HepG2 (cell line): ENCODE measurements around the gene SASH1. TPM values are rescaled to one million over a fixed set of nuclear protein-coding genes. Genes with fewer than 3 reads are reported as not detected.

Experiments used
- HOXD1 ChIP-seq: sonication (generic); formaldehyde crosslinking; IDR thresholded peaks from 2 replicates; pipeline ENCODE4 v1.5.0; 2020; ENCODE audit warnings: missing genetic modification reagents
- KMT2A ChIP-seq: sonication (generic); formaldehyde crosslinking; IDR thresholded peaks from 2 replicates; pipeline ENCODE4 v1.4.0; 2020; ENCODE audit warnings: missing genetic modification reagents
- NCOA2 ChIP-seq: sonication (generic); formaldehyde crosslinking; IDR thresholded peaks from 2 replicates; pipeline ENCODE4 v1.8.0; 2022; ENCODE audit warnings: inconsistent platforms
- NR1H2 ChIP-seq: sonication (generic); formaldehyde crosslinking; IDR thresholded peaks from 2 replicates; pipeline ENCODE4 v1.8.1; 2022; ENCODE audit warnings: low read depth, missing genetic modification reagents, borderline replicate concordance
- PCBP1 ChIP-seq: fragments of 200-400 bp; formaldehyde crosslinking; IDR thresholded peaks from 2 replicates; pipeline ENCODE4 v1.6.1; 2017; ENCODE audit warnings: mild to moderate bottlenecking, low read depth, low read length, borderline replicate concordance
- RFXANK ChIP-seq: IDR thresholded peaks from 2 replicates; pipeline ENCODE4 v1.6.1; 2016
- RORA ChIP-seq: sonication (generic); formaldehyde crosslinking; IDR thresholded peaks from 2 replicates; pipeline ENCODE4 v1.5.0; 2020; ENCODE audit warnings: mild to moderate bottlenecking, missing genetic modification reagents, moderate library complexity
- ZIK1 ChIP-seq: sonication (generic); formaldehyde crosslinking; IDR thresholded peaks from 2 replicates; pipeline ENCODE4 v1.5.0; 2020; ENCODE audit warnings: mild to moderate bottlenecking, low read depth, missing genetic modification reagents, borderline replicate concordance
- ZNF101 ChIP-seq: sonication (generic); formaldehyde crosslinking; IDR thresholded peaks from 2 replicates; pipeline ENCODE4 v1.4.0; 2020; ENCODE audit warnings: mild to moderate bottlenecking, low read depth, missing genetic modification reagents, borderline replicate concordance
- ZNF160 ChIP-seq: sonication (generic); formaldehyde crosslinking; IDR thresholded peaks from 2 replicates; pipeline ENCODE4 v1.8.0; 2022; ENCODE audit warnings: mild to moderate bottlenecking, inconsistent platforms, missing genetic modification reagents
- ZNF232 ChIP-seq: sonication (generic); formaldehyde crosslinking; IDR thresholded peaks from 2 replicates; pipeline ENCODE4 v1.4.0; 2020; ENCODE audit warnings: missing genetic modification reagents, borderline replicate concordance
- ZNF274 ChIP-seq: sonication (generic); formaldehyde crosslinking; IDR thresholded peaks from 2 replicates; pipeline ENCODE4 v1.5.1; 2020; ENCODE audit warnings: mild to moderate bottlenecking, missing genetic modification reagents
- ZNF296 ChIP-seq: sonication (generic); formaldehyde crosslinking; conservative IDR thresholded peaks from 2 replicates; pipeline ENCODE4 v1.5.0; 2020; ENCODE audit warnings: mild to moderate bottlenecking, missing genetic modification reagents
- ZNF441 ChIP-seq: sonication (generic); formaldehyde crosslinking; IDR thresholded peaks from 2 replicates; pipeline ENCODE4 v1.7.0; 2021; ENCODE audit warnings: missing genetic modification reagents, borderline replicate concordance
- ZNF510 ChIP-seq: sonication (generic); formaldehyde crosslinking; IDR thresholded peaks from 2 replicates; pipeline ENCODE4 v1.4.0; 2020; ENCODE audit warnings: low read depth, mild to moderate bottlenecking, missing genetic modification reagents
- ZNF598 ChIP-seq: sonication (generic); formaldehyde crosslinking; IDR thresholded peaks from 2 replicates; pipeline ENCODE4 v1.5.1; 2020; ENCODE audit warnings: mild to moderate bottlenecking, missing genetic modification reagents, borderline replicate concordance
- ZNF660 ChIP-seq: sonication (generic); formaldehyde crosslinking; IDR thresholded peaks from 2 replicates; pipeline ENCODE4 v1.5.1; 2020; ENCODE audit warnings: mild to moderate bottlenecking, low read depth, missing genetic modification reagents, borderline replicate concordance
- ZNF678 ChIP-seq: sonication (generic); formaldehyde crosslinking; IDR thresholded peaks from 2 replicates; pipeline ENCODE4 v1.4.0; 2020; ENCODE audit warnings: mild to moderate bottlenecking, missing genetic modification reagents
- ZNF749 ChIP-seq: sonication (generic); formaldehyde crosslinking; IDR thresholded peaks from 2 replicates; pipeline ENCODE4 v1.8.0; 2022; ENCODE audit warnings: mild to moderate bottlenecking, missing genetic modification reagents, moderate library complexity, borderline replicate concordance
- ZSCAN25 ChIP-seq: sonication (generic); formaldehyde crosslinking; IDR thresholded peaks from 2 replicates; pipeline ENCODE4 v1.8.0; 2022; ENCODE audit warnings: mild to moderate bottlenecking, missing genetic modification reagents
- ZSCAN30 ChIP-seq: sonication (generic); formaldehyde crosslinking; IDR thresholded peaks from 2 replicates; pipeline ENCODE4 v1.5.0; 2020; ENCODE audit warnings: mild to moderate bottlenecking, missing genetic modification reagents
- polyA plus RNA-seq, 8 experiments: library from polyadenylated mRNA; depleted of rRNA in 3 of 8; stranded (reverse) in 7 of 8; unstranded in 1 of 8; fragments of >200 nt; fragmentation: Illumina TruSeq in 4 of 8; extraction: Trizol in 4 of 8; gene quantifications; 2 replicates each; pipeline versions ENCODE4 v1.2.1 to v1.2.3, GENCODE V29; 2011 to 2016; ENCODE audit warnings: low read depth in 4 of 8, missing spikeins in 1 of 8, mixed read lengths in 1 of 8; ENCODE audit not compliant: insufficient read depth in 1 of 8
- total RNA-seq, 5 experiments: library from RNA; depleted of rRNA; stranded (reverse); fragments of >200 nt; fragmentation: Illumina TruSeq; extraction: Trizol; gene quantifications; 2 replicates each; pipeline ENCODE4 v1.2.3, GENCODE V29; 2016; ENCODE audit warnings: low read depth in 1 of 5
- TF ChIP-seq, protein P1 (sequence below): IDR thresholded peaks from 2 replicates; pipeline ENCODE4 v1.6.1; 2016; ENCODE audit warnings: mild to moderate bottlenecking, missing biosample characterization, missing genetic modification reagents
- TF ChIP-seq, protein P2 (sequence below): sonication (generic); formaldehyde crosslinking; IDR thresholded peaks from 2 replicates; pipeline ENCODE4 v1.8.0; 2022; ENCODE audit warnings: mild to moderate bottlenecking, missing genetic modification reagents, moderate library complexity
- TF ChIP-seq, protein P3 (sequence below): sonication (generic); formaldehyde crosslinking; IDR thresholded peaks from 2 replicates; pipeline ENCODE4 v1.5.1; 2020; ENCODE audit warnings: missing genetic modification reagents, mild to moderate bottlenecking, borderline replicate concordance
- TF ChIP-seq, protein P4 (sequence below): sonication (generic); formaldehyde crosslinking; IDR thresholded peaks from 2 replicates; pipeline ENCODE4 v1.8.1; 2023; ENCODE audit warnings: mild to moderate bottlenecking, missing genetic modification reagents, borderline replicate concordance
- TF ChIP-seq, protein P5 (sequence below): sonication (generic); formaldehyde crosslinking; IDR thresholded peaks from 2 replicates; pipeline ENCODE4 v1.5.0; 2020; ENCODE audit warnings: mild to moderate bottlenecking, missing genetic modification reagents, moderate library complexity

Gene SASH1
- total and polyA plus RNA-seq, 2 of the 13 experiments (the other 11 are each of a cell fraction or from before 2014, with no cell fraction given), result 7.5 to 8.2 TPM

DNA sequence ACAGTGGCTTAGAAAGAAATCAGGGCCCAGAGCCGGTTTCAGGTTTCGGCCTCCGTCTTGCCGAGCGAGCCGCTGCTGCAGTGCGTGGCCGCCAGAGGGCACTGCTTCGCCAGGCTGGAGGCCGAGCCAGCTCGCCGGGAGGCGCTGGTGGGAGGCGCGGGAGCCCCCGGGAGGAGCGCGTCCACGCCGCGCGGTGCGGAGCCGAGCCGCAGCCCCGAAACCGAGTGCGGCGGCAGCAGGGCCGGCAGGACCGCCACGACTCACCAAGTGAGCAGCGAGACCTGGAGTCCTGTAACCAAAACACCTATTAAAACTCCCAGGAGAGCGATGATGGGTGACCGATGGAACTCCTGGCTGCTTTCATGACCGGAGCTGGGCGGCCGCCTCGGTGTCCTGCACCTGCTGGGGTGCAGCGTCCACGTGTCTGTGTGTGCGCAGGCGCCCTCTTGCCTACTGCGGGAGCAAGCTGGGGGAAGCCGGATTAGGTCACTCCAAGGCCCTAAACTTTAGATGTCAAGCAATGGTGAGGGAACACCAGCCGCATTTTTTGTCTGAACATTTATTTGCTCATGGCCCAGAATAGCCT is 217.3 kb downstream of the SASH1 start (continued):
- peak; percentile 58 for TF ChIP-seq ZNF441 (CRISPR knock-in tag)
- no peak for TF ChIP-seq ZNF296
- TF ChIP-seq NCOA2 (CRISPR knock-in tag), result no peak
- no peak for TF ChIP-seq ZNF749 (CRISPR knock-in tag)
- TF ChIP-seq ZNF274 (CRISPR knock-in tag), result peak; percentile 92
- no peak for TF ChIP-seq ZNF101 (CRISPR knock-in tag)
- no peak for TF ChIP-seq ZNF510
- TF ChIP-seq ZNF660, result no peak
- TF ChIP-seq ZNF598 (CRISPR knock-in tag), result 0 out of 2 replicates have a peak, but pooled peaks have one; percentile 70
- no peak for TF ChIP-seq NR1H2 (CRISPR knock-in tag)
- TF ChIP-seq, protein P1, sequence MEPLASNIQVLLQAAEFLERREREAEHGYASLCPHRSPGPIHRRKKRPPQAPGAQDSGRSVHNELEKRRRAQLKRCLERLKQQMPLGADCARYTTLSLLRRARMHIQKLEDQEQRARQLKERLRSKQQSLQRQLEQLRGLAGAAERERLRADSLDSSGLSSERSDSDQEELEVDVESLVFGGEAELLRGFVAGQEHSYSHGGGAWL (CRISPR knock-in tag), result peak; percentile 86; the same call in 1 of the 2 replicates
- TF ChIP-seq PCBP1, result no peak
- TF ChIP-seq ZSCAN30 (CRISPR knock-in tag), result no peak
- no peak for TF ChIP-seq ZNF232 (CRISPR knock-in tag)
- TF ChIP-seq, protein P2, sequence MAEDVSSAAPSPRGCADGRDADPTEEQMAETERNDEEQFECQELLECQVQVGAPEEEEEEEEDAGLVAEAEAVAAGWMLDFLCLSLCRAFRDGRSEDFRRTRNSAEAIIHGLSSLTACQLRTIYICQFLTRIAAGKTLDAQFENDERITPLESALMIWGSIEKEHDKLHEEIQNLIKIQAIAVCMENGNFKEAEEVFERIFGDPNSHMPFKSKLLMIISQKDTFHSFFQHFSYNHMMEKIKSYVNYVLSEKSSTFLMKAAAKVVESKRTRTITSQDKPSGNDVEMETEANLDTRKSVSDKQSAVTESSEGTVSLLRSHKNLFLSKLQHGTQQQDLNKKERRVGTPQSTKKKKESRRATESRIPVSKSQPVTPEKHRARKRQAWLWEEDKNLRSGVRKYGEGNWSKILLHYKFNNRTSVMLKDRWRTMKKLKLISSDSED (CRISPR knock-in tag), result no peak
- TF ChIP-seq HOXD1, result no peak
- TF ChIP-seq RORA, result no peak
- TF ChIP-seq, protein P3, sequence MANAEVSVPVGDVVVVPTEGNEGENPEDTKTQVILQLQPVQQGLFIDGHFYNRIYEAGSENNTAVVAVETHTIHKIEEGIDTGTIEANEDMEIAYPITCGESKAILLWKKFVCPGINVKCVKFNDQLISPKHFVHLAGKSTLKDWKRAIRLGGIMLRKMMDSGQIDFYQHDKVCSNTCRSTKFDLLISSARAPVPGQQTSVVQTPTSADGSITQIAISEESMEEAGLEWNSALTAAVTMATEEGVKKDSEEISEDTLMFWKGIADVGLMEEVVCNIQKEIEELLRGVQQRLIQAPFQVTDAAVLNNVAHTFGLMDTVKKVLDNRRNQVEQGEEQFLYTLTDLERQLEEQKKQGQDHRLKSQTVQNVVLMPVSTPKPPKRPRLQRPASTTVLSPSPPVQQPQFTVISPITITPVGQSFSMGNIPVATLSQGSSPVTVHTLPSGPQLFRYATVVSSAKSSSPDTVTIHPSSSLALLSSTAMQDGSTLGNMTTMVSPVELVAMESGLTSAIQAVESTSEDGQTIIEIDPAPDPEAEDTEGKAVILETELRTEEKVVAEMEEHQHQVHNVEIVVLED, result peak; percentile 57; the same call in 1 of the 2 replicates
- peak; percentile 81 for TF ChIP-seq ZSCAN25 (CRISPR knock-in tag)
- TF ChIP-seq ZNF160, result 0 out of 2 replicates have a peak, but pooled peaks have one; percentile 52
- 0 out of 2 replicates have a peak, but pooled peaks have one; percentile 44 for TF ChIP-seq ZIK1 (CRISPR knock-in tag)
- no peak for TF ChIP-seq ZNF678 (CRISPR knock-in tag)
- no peak for TF ChIP-seq RFXANK (CRISPR knock-in tag)
- peak; percentile 25; the same call in 1 of the 2 replicates for TF ChIP-seq KMT2A
- TF ChIP-seq, protein P4, sequence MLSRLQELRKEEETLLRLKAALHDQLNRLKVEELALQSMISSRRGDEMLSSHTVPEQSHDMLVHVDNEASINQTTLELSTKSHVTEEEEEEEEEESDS (CRISPR knock-in tag), result 0 out of 2 replicates have a peak, but pooled peaks have one; percentile 24
- TF ChIP-seq, protein P5, sequence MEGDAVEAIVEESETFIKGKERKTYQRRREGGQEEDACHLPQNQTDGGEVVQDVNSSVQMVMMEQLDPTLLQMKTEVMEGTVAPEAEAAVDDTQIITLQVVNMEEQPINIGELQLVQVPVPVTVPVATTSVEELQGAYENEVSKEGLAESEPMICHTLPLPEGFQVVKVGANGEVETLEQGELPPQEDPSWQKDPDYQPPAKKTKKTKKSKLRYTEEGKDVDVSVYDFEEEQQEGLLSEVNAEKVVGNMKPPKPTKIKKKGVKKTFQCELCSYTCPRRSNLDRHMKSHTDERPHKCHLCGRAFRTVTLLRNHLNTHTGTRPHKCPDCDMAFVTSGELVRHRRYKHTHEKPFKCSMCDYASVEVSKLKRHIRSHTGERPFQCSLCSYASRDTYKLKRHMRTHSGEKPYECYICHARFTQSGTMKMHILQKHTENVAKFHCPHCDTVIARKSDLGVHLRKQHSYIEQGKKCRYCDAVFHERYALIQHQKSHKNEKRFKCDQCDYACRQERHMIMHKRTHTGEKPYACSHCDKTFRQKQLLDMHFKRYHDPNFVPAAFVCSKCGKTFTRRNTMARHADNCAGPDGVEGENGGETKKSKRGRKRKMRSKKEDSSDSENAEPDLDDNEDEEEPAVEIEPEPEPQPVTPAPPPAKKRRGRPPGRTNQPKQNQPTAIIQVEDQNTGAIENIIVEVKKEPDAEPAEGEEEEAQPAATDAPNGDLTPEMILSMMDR (CRISPR knock-in tag), result peak; percentile 93
